ENCODE results near the gene PRADC1.
"Not testable (repeated sequence)": the region's sequence is repeated elsewhere in the genome, so short reads cannot be mapped to it uniquely, and the experiment has no call there.

The PRADC1 gene

DNA sequence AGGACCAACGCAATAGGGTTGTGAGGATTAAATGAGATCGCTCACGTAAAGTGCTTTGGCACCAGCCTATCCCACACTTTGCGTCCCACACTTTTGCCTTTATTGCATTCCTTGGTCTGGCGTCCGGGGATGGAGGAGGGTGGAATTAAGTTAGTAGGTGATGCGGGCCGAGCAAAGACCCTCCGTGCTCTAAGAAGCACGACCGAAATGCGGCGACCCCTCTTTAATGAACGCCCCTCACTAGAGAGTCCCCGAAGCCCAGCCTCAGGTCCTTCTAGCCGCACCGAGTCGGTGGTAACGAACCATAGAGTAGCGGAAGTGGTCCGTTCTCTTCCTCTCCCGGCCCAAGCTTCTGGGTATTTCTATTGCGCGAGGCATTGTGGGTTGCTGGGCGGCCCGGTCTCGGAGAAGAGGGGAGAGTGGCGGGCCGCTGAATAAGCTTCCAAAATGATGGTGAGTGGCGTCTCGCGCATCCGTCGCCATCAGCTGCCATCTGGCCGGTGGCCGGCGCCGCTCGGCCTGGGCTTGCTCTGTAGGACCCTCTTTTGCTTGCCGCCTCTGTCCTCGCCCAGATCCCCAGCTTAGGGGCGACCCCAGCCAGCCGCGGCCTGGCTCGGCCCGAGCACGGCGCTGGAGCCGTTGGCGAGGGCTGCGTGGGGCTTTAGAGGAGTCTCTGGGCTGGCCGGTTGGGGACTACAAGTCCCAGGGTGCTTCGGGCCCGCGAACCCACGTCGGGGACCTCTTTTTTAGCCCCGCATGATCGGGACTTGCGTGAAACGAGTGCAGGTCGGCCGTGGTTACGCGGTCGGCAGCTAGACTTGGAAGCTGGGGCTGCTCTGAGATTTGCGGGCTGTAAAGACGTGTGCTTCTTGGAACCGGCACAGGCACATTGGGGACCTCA, 1.1 kb upstream of the PRADC1 start, which contains the start of gene CCT7:
Gene CCT7 (plus strand): TSS at position 377 of the 901 bp plus-strand sequence. CDS start 71 bp downstream, at position 448.
- DNase-seq = peak; percentile 84

DNA sequence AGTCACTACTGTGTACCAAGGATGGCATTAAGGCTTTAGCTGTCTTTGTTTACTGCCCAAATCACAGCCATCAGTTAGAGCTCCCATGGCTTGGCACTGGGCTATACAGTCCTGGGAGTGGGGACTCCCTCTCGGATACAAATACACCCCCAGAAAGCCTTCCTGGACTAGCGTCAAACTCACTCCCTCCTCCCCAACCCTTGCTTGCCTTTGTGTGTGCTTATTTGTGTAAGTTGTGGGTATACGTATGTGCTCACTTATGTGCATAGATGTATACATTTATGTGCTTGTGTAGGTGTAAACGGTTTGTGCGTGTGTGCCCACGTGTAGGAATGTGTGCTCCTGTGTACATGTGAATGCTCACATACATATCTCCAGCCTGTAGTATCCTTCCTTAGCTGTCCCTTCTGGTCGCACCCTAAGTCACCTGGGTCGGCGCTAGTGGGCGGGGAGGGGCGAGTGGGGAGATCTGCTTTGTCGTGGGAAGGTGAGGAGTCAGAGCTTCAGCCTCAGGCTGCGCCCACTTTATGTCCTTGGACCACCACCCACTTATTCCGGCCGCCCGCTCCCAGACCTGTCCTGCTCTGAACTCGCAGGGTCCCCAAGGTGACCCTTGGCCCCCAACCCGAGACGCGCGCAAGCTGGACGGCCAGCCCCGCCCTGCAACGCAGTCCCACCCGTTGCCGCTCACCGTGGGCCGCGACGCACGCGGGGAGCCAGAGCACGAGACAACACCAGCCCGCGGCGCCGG, 461 bp downstream of the PRADC1 start:
- DNase-seq = no peak

DNA sequence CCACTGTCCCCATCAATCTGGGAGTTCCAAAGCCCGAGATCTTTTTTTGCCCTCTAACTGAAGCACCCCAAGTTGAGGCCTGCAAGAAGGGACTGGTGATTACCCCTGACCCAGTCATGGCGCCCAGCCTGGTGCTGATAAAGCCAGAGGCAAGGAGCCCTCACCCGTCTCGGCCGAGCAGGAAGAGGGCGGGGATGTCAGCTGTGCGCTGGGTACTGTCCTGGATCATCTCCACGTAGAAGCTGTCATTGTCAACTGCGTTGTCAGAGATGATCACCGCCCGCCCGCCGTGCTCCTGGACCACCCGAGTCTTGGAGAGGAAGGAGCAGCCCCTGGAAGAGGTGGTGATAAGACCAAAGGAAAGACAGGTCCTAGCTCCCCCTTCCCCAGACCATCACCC, 4.4 kb downstream of the PRADC1 start:
- DNase-seq = no peak

DNA sequence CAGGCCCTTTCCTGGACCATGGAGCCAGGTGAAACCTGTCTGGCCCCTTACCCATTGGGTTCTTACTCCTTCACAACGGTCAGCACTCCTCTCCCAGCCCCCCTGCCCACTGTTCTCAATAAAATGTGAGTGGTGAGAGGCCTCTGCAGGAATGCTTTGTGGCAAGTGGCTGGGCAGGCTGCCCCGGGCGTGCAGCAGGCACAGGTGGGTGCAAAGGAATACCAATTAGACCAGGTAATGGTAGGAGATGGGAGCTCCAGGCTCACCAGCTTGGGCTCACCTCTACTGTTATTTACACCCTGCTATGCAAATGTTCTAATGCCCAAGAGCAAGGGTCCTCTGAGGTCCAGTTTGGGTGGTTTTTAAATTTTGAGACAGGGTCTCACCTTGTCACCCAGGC, 6.0 kb downstream of the PRADC1 start:
- no peak for DNase-seq

DNA sequence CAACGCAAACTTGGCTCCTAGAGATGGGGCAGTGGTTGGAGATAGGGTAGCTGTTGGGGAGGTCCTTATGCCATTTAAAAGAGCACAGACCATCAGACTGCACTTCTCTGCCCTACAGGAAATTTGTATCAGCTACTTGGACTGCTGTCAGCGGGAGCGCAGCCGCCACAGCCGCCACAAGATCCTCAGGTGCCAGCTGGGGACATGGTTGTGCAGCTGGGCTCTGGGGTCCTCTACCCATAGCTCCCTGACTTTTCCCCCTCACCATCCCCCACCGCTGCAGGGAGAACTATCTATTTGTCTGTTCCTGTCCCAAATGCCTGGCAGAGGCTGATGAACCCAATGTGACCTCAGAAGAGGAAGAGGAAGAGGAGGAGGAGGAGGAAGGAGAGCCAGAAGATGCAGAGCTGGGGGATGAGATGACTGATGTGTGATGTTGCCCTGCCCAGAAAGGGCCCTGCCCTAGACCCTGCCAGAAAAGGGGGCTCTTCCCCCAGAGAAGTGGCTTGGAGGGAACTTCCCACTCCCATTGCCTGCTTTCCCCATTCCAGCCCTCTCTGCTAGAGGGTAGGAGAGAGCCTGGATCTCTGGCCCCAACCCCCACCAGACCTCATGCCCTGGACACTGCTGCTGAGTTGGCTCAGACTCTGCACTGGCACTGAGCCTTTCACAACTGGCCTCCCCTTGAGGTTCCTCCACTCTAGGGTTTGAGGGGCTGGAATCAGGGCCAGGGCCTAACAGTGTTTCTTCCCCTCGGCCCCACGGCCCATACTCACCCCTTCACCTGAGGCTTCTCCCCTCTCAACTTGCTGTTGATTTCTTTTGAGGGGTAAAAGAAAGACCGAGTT, 7.3 kb downstream of the PRADC1 start:
- no peak for DNase-seq

DNA sequence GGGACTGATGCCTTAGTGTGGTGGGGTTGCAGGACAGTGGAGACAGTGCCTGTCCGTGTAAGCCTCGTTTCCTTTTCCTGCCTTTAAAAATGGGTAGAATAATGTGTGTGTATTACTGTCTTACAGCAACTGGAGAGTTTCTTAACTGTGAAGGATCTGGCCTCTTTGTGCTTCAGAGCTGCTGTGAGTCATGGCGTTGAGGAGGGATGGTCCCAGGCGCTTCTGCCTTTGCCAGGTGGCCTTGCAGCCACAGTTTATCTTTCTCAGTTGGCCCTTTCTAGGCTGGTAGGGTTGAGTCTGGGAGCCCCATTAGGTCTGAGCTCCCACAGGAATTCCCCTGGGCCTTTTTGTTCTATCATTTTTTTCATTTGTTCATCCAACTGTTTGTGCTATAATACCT, 9.2 kb downstream of the PRADC1 start:
- DNase-seq = no peak

DNA sequence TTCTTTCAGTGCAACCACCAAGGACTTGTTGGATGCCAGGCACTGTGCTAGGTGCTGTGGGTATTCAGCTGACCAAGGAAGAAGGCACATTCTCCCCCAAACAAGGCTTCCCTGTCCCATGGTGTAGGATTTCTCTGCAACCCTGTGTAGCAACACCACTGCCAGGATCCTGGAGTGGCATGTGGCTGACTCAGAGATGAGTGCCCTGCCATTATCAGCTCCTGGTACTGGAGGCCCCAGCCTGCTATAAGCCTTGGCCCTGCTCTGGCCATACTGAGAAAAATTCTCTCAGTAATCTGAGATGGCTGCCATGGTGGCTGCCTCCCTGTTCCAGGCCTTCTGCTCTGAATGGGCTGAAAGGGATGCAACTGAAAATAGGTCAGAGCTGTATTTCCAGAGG, 14.7 kb downstream of the PRADC1 start:
- no peak for DNase-seq

DNA sequence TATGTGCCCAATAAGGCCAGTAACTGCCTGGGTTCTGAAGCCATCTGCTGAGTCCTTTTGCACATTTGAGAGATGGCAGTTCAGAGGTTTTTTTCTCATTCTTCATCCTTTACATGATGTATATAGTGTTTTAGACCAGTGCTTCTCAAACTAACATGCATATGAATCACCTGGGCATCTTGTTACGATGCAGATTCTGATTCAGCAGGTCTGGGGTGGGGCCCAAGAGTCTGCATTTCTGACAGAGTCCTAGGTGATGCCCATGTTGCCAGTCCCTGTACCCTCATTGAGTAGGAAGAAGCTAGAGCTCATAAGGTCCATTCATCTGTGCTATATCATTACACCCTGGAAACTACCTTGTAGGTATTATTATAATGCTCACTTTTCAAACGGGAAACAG, 15.2 kb downstream of the PRADC1 start:
- DNase-seq = no peak

DNA sequence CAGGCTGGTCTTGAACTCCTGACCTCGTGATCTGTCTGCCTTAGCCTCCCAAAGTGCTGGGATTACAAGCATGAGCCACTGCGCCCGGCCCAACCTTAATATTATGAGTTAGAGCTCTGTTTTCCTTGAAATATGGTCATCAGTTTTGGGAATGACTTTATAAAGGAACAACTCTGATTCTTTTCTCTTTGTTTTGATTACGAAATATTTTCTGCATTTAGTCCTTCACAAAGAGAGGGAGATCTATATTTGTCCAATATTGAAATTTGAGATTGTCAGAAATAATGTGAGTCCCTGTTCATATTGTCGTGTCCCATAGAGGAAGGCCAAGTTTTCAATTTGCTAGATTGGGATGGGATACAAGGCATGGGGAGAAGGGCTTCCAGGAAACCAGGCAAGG, 15.9 kb downstream of the PRADC1 start:
- no peak for DNase-seq

DNA sequence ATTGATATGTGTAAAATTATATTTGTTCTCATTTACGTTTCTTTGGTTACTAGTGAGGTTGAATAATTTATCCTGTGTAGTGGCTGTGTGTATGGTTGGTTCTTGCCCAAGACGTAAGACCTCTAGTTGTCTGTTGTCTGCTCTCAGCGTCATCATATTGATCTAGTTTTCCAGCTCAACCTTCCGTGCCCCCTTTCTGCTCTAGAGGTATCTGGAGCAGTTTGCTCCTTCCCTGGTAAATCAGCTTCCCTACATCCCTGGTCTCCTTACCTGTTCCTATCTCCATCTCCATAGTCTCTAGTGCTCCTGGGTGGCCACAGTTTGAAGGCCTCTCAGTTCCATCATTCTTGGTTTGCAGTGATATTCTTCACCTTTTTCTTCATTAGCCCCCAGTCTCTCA, 17.8 kb downstream of the PRADC1 start:
- DNase-seq = no peak

DNA sequence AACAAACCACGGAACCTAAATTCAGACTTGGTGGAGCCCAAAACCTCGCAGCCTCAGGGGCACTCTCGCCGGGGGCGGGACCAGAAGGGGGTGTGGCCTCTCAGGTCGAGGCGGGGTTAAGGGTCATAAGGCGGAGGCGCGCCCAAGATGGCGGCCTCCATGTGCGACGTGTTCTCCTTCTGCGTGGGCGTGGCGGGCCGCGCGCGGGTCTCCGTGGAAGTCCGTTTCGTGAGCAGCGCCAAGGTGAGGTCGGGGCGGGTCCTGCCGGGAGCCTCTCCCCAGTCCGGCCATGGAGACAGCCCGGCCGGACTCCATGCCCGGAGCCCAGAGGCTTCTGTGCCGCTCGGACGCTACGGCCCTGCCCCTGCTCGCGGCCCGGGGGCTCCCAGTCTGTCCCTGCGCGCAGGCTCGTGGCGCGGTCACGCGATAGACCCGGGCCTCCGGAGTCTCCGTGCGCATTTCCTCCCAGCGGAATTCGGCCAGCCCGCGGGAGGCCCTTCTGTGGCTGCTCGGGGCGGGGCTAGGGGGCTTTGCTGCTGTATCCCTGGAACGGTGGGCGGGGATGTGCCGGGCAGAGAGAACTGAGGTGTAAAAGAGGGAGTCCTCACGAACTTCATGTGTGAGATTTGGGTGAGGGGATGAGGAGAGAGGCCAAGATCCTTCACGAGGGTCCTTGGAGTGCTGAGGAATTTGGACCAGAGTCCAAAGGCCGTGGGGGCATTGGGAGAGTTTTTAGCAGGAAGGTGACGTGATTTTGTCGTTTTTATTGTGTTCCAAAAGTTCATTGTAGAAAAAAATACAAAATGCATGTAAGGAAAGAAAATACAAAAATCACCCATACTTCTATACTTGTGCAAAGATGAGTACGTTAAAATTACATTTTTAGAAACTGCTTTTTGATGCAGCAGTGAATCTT, 18.7 kb downstream of the PRADC1 start, which contains the start of gene SMYD5:
Gene SMYD5 (plus strand): TSS at position 126 of the 916 bp plus-strand sequence. CDS start 22 bp downstream, at position 148.
- peak; percentile 94 for DNase-seq

DNA sequence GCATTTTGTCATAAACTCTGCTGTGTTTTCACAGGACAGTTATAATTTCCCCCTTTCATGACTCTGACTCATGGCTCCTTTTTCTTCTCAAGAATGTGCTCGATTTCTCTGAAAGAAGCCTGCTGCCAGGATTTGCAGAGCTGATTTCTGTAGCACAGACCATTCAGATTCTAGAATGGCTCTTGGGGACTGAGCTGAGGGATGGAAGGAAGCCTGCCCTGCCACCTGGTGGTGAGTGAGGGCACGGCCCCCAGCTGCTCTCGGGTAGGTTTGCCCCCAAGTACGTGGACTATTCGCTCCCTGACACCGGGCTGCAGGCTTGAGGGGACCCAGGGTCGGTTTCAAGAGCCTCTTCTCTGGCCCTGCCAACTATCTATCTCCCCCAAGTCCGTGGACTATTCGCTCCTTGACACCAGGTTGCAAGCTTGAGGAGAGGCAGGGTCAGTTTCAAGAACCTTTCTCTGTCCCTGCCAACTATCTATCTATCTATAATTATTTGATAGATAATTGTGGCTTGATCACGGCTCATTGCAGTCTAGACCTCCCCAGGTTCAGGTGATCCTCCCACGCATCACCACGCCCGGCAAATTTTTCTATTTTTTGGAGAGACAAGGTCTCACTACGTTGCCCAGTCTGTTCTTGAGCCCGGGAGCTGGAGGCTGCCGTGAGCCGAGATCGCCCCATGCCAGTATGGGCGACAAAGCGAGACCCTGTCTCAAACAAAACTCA, 20.4 kb downstream of the PRADC1 start:
- DNase-seq = peak; percentile 80

DNA sequence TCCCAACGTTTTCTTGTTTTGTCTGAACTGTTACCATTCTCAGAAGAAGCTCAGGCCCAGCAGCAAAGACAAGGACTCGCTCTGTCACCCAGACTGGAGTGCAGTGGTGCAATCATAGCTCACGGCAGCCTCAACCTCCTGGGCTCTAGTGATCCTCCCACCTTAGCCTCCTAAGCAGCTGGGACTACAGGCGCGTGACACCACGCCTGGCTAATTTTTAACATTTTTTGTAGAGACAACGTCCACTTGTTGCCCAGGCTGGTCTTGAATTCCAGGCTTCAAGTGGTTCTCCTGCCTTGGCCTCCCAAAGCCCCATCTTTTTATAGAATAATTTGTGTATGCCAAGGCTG, 21.0 kb downstream of the PRADC1 start:
- DNase-seq = no peak

DNA sequence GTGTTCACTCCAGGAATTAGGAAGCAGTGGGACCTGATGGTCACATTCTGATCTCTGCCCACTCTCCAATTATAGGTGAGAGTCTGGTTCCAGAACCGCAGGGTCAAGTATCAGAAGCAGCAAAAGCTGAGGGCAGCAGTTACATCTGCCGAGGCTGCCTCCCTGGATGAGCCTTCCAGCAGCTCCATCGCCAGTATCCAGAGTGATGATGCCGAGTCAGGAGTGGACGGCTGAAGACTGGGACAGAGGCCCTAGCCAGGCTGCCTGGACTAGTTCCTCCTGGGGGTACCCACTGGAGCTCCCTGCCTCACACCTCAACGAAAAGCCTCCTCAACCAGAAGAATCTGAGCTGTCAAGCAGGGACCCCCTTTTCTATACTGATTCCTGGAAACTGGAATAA, 22.3 kb downstream of the PRADC1 start:
- no peak for DNase-seq

DNA sequence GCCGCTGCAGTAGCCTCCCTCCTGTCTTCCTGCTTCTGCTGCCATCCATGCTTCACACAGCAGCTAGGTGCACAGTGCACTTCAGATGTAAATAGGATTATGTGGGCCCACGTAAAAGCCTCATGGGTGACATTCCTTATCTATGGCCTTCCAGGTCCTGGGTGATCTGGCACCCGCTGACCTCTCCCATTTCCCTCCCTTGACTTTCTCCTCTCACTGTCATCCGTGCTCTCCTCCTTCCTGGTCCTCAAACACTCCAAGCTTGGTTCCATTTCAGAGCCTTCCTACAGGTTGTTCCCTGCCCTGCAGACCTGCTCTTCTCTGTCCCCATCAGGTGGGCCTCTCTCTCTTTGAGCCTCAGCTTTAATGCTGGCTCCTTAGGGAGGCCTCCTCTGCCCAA, 23.0 kb downstream of the PRADC1 start:
- no peak for DNase-seq

DNA sequence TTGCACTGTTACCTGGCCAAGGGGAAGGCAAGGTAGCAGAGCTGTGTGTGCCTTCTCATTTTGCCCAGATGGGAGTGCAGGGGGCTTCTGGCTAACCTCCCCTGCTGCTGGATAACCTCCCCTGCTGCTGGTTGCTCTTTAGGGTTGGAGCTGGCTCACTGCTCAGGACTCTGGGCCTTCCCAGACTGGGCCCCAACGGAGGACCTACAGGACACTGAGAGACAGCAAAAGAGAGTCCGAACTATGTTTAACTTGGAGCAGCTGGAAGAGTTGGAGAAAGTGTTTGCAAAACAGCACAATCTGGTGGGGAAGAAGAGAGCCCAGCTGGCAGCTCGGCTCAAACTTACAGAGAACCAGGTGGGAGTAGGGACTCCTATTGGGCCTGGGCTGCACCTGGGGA, 24.8 kb downstream of the PRADC1 start:
- no peak for DNase-seq

DNA sequence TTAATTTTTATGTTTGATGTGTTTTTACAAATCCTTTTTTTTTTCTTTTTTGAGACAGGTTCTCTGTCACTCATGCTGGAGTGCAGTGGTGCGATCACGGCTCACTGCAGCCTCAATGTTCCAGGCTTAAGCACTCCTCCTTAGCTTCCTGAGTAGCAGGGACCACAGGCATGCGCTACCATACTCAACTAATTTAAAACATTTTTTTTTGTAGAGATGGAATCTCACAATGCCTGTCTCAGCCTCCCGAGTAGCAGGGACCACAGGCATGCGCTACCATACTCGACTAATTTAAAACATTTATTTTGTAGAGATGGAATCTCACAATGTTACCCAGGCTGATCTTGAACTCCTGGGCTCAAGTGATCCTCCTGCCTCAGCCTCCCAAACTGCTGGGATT, 27.4 kb downstream of the PRADC1 start:
- DNase-seq = no peak

DNA sequence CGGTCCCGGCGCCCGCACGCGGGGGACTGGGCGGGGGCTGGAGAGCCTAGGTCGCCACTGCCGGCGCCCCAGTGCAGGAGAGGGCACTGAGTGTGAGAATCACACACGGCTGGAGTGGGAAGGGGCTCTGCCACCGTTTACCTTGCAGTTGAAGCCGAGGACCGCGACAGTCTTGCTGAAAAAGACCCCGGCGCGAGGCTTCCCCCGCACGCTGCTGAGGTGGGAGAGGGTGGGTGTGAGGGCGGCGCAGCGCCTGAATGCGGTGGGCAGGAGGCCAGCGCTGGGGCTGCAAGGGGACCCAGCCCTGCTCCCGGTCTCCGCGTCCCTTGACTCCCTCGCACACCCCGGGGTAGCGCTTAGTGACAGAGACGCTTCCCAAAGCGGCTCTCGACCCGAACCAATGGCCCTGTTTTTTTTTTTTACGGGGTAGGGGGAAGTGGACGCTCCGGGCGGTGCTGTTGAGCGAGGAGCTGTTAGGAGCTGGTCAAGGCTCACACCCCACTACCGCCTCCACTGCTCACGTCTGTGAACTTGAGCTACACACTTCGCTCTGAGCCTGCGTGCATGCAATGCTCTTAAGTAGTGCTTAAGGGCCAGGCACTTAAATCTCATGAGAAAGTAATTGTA, 29.9 kb downstream of the PRADC1 start:
- no peak for DNase-seq

DNA sequence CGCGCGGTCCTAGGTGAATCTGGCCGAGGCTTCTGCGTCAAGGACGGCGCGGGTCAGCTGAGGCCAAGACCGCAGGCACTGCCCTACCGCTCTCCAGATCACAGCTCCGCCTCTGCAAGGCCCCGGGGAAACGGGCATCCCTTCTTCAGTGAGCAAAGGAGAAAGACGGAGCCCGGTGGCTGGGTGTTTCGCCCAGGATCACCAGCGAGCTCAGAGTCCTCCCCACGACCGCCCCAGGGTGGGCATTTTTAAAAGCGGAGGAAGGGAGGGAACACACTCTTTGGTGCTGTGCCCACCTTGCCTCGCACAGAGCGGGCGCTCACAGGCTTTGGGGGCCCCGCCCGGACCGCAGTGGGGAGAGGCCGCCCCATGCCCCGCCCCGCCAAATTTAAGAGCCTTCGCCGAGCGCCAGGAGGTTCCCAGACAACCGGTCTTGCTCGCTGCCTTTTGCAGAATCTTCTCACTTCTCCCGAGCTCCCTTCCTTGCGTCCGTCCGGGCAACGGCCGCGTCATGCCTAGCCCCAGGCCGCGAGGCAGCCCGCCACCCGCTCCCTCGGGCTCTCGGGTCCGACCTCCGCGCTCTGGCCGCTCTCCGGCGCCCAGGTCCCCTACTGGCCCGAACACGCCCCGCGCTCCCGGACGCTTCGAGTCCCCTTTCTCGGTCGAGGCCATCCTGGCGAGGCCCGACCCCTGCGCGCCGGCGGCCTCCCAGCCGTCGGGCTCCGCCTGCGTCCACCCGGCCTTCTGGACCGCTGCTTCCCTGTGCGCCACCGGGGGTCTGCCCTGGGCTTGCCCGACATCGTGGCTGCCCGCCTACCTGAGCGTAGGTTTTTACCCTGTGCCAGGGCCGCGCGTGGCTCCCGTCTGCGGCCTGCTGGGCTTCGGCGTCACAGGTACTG, 30.6 kb downstream of the PRADC1 start, which contains the start of gene NOTO:
Gene NOTO (plus strand): TSS at position 419 of the 899 bp plus-strand sequence. CDS start 93 bp downstream, at position 512.
- DNase-seq = no peak

DNA sequence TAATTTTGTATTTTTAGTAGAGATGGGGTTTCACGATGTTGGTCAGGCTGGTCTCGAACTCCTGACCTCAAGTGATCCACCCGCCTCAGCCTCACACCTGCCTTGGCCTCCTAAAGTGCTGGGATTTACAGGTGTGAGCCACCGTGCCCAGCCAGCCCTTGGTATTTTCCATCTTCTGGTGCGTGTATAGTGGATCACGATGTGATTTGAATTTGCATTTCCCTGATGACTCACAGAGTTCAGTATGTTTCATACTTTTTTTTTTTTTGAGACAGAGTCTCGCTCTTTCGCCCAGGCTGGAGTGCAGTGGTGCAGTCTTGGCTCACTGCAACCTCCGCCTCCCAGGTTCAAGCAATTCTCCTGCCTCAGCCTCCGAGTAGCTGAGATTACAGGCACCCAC, 32.8 kb downstream of the PRADC1 start:
- DNase-seq = not testable (repeated sequence)

All from stimulated activated CD4-positive, alpha-beta T cell treated with anti-CD3 and anti-CD28 coated beads, Interleukin-4, amount 100 ng/mL, for 1 hour (primary cell).